Keratinocyte (primary cell): ENCODE results near the gene NRN1L. TPM values are rescaled to one million over a fixed set of nuclear protein-coding genes. Genes with fewer than 3 reads are reported as not detected.

Experiments used
- DNase-seq: peaks from one replicate; pipeline ENCODE4 v3.0.0-alpha.2; 2011; ENCODE audit warnings: low read depth, missing footprints, low spot score
- FAIRE-seq: peaks from 2 replicates; lab custom pipeline; 2011; peaks lifted over from hg19 to GRCh38; lab: Jason Lieb, UNC
- H2AFZ ChIP-seq: 2 replicates; pipeline ENCODE4 v1.6.0; 2012; ENCODE audit warnings: low read length, control low read depth, inconsistent platforms; ENCODE audit not compliant: control insufficient read depth
- H3K27ac ChIP-seq: 2 replicates; pipeline ENCODE4 v1.5.1; 2011; ENCODE audit warnings: low read length; ENCODE audit not compliant: control insufficient read depth, insufficient read depth
- H3K27me3 ChIP-seq: 3 replicates; pipeline ENCODE4 v1.6.0; 2011; ENCODE audit warnings: low read length; ENCODE audit not compliant: control insufficient read depth, insufficient read depth; ENCODE audit errors: extremely low read depth
- H3K36me3 ChIP-seq, 2 experiments: 2 replicates in 1 of 2; 3 replicates in 1 of 2; pipeline ENCODE4 v1.5.1; 2011; ENCODE audit warnings: low read length in 2 of 2, mild to moderate bottlenecking in 1 of 2; ENCODE audit not compliant: control insufficient read depth in 2 of 2, insufficient read depth in 2 of 2; ENCODE audit errors: extremely low read depth in 1 of 2
- H3K4me1 ChIP-seq: 3 replicates; pipeline ENCODE4 v1.5.1; 2011; ENCODE audit warnings: low read length; ENCODE audit not compliant: control insufficient read depth, insufficient read depth; ENCODE audit errors: extremely low read depth
- H3K4me2 ChIP-seq: 3 replicates; pipeline ENCODE4 v1.6.0; 2011; ENCODE audit warnings: low read depth, low read length; ENCODE audit not compliant: control insufficient read depth, insufficient read depth; ENCODE audit errors: extremely low read depth
- H3K4me3 ChIP-seq, 3 experiments: fragments of 200-600 bp in 1 of 3; sonication (generic) in 1 of 3; 2 replicates in 2 of 3; 3 replicates in 1 of 3; pipeline ENCODE4 v1.5.1; 2011 to 2016; ENCODE audit warnings: low read length in 3 of 3, mild to moderate bottlenecking in 3 of 3, control low read depth in 2 of 3, inconsistent platforms in 1 of 3, low read depth in 1 of 3, mixed read lengths in 1 of 3, mixed run types in 1 of 3, moderate library complexity in 1 of 3; ENCODE audit not compliant: control insufficient read depth in 2 of 3, insufficient read depth in 2 of 3; ENCODE audit errors: extremely low read depth in 1 of 3
- H3K79me2 ChIP-seq: 2 replicates; pipeline ENCODE4 v1.6.0; 2012; ENCODE audit warnings: low read length; ENCODE audit not compliant: control insufficient read depth, insufficient read depth
- H3K9ac ChIP-seq: 3 replicates; pipeline ENCODE4 v1.6.0; 2011; ENCODE audit warnings: low read length; ENCODE audit not compliant: control insufficient read depth, insufficient read depth; ENCODE audit errors: extremely low read depth
- H3K9me1 ChIP-seq: 3 replicates; pipeline ENCODE4 v1.6.0; 2011; ENCODE audit warnings: low read length; ENCODE audit not compliant: control insufficient read depth, insufficient read depth; ENCODE audit errors: extremely low read depth
- H3K9me3 ChIP-seq: 2 replicates; pipeline ENCODE4 v1.5.1; 2012; ENCODE audit warnings: low read depth, low read length; ENCODE audit not compliant: control insufficient read depth
- H4K20me1 ChIP-seq: 3 replicates; pipeline ENCODE4 v1.6.0; 2011; ENCODE audit warnings: low read length; ENCODE audit not compliant: control insufficient read depth, insufficient read depth; ENCODE audit errors: extremely low read depth
- EZH2 ChIP-seq: IDR thresholded peaks from one replicate; pipeline ENCODE4 v1.6.1; 2012; ENCODE audit warnings: inconsistent platforms, mild to moderate bottlenecking, low read length, moderate library complexity
- dilution Hi-C: fragments of 300-500 bp; cut with MboI; formaldehyde crosslinking; loops from one replicate; pipeline ENCODE4 v1.7.0; 2020; ENCODE audit warnings: low sequenced_read_pairs; ENCODE audit not compliant: extremely low pct_ligation_motif_present
- polyA plus RNA-seq, 5 experiments: library from polyadenylated mRNA; depleted of rRNA in 3 of 5; stranded (reverse) in 3 of 5; stranded (forward) in 1 of 5; unstranded in 1 of 5; fragments of >200 nt; gene quantifications; 1 replicate in 1 of 5; 2 replicates in 3 of 5; 3 replicates in 1 of 5; pipeline versions ENCODE4 v1.2.1 to v1.2.3, GENCODE V29; 2011 to 2012; ENCODE audit warnings: missing spikeins in 2 of 5, low read depth in 1 of 5, low replicate concordance in 1 of 5
- TF ChIP-seq, protein P1 (sequence below), 3 experiments: IDR thresholded peaks in 1 of 3; conservative IDR thresholded peaks in 1 of 3; optimal IDR thresholded peaks in 1 of 3; 2 replicates in 2 of 3; 3 replicates in 1 of 3; pipeline versions ENCODE3 to v1.5.1; 2011; ENCODE audit warnings: low read length in 3 of 3, mild to moderate bottlenecking in 3 of 3, moderate library complexity in 2 of 3, control low read depth in 1 of 3, inconsistent platforms in 1 of 3; ENCODE audit not compliant: insufficient read depth in 2 of 3; ENCODE audit errors: extremely low read depth in 1 of 3

Gene NRN1L
- polyA plus RNA-seq, 1 donor (not counting 4 experiments of a cell fraction or from before 2014, with no cell fraction given), result not detected

DNA sequence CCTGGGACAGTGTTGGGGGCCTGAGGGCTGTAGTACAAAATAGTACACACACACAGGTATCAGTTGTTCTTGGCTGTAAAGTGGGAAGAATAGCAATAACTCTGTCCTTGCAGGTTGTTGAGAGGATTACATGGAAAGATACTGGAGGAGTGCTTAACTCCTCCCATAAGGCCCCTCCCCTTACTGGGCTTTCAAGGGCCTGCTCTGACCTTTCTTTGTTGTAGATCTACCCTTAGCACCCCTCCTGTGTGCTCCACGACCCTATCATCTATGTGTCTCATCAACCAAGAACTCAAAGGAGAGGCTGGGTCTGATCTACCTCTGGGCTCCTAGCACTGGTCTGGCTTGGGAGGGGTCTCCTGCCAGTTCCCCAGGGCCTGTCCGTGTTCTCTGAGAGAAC, 20.1 kb upstream of the NRN1L start:
- dilution Hi-C loops, result no loop called here
- DNase-seq (no peak), FAIRE-seq (no peak)
- TF ChIP-seq EZH2, result no peak
- TF ChIP-seq, protein P1, sequence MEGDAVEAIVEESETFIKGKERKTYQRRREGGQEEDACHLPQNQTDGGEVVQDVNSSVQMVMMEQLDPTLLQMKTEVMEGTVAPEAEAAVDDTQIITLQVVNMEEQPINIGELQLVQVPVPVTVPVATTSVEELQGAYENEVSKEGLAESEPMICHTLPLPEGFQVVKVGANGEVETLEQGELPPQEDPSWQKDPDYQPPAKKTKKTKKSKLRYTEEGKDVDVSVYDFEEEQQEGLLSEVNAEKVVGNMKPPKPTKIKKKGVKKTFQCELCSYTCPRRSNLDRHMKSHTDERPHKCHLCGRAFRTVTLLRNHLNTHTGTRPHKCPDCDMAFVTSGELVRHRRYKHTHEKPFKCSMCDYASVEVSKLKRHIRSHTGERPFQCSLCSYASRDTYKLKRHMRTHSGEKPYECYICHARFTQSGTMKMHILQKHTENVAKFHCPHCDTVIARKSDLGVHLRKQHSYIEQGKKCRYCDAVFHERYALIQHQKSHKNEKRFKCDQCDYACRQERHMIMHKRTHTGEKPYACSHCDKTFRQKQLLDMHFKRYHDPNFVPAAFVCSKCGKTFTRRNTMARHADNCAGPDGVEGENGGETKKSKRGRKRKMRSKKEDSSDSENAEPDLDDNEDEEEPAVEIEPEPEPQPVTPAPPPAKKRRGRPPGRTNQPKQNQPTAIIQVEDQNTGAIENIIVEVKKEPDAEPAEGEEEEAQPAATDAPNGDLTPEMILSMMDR (optimal IDR thresholded peaks at IDR 0.05 in 1 of 3, IDR thresholded peaks at IDR 0.05 in 1 of 3, conservative IDR thresholded peaks at IDR 0.05 in 1 of 3; ENCODE audit: extremely low read depth in 1 of 3, insufficient read depth in 2 of 3, low read length in 3 of 3), result no peak
- Histone ChIP-seq H3K4me1 (peaks cover 18% of the 10 kb centered on the region), H3K4me2 (no peak overlapping the region), H3K9me1 (peaks cover 5% of the 10 kb centered on the region), H3K36me3 (peaks cover 28 to 54% of the 10 kb centered on the region in 2 experiments), H2AFZ (no peak overlapping the region), H3K4me3 (no peak overlapping the region), H3K9me3 (no peaks in the 10 kb centered on the region), H4K20me1 (peaks cover 27% of the 10 kb centered on the region), H3K27me3 (no peaks in the 10 kb centered on the region), H3K9ac (no peak overlapping the region), H3K79me2 (peaks cover 54% of the 10 kb centered on the region), H3K27ac (no peak overlapping the region)

DNA sequence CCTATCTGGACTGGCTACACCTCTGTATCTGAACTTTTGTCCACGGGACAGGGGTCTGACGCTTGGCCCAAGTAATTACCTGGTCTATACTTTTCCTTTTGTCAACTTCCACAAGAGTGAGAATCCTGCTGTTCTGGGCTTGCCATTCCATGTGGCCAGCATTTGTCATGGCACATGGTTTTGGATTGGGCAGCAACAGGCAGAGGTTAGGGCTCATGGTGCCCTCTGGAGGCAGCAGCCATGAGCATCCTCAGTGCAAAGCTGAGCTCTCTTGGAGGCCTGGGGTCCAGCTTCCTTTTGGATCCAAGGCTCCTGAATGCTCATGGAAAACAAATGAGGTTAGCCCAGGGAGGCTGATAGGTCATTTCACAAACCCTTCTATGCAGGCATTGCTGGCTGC, 19.4 kb upstream of the NRN1L start:
- no peak overlapping the region for H3K4me3 ChIP-seq
- peaks cover 24% of the 10 kb centered on the region for H3K4me1 ChIP-seq
- FAIRE-seq, result no peak
- H3K9me3 ChIP-seq, result no peaks in the 10 kb centered on the region
- TF ChIP-seq, protein P1 (optimal IDR thresholded peaks at IDR 0.05 in 1 of 3, IDR thresholded peaks at IDR 0.05 in 1 of 3, conservative IDR thresholded peaks at IDR 0.05 in 1 of 3; ENCODE audit: extremely low read depth in 1 of 3, insufficient read depth in 2 of 3, low read length in 3 of 3), result peak; percentile 60 to 72 (median 61)
- TF ChIP-seq EZH2, result no peak
- peaks cover 31 to 60% of the 10 kb centered on the region in 2 experiments for H3K36me3 ChIP-seq
- no peak overlapping the region for H3K4me2 ChIP-seq
- H4K20me1 ChIP-seq, result peaks cover 27% of the 10 kb centered on the region
- no peak overlapping the region for H3K9ac ChIP-seq
- dilution Hi-C loops, result no loop called here
- H3K27me3 ChIP-seq, result no peaks in the 10 kb centered on the region
- no peak overlapping the region for H3K27ac ChIP-seq
- no peak for DNase-seq
- H3K79me2 ChIP-seq, result peaks cover 49% of the 10 kb centered on the region
- no peak overlapping the region for H2AFZ ChIP-seq
- H3K9me1 ChIP-seq, result peaks cover 5% of the 10 kb centered on the region
